SK-N-SH treated with all-trans-retinoic acid at 6 μM for 48 hours (cell line): ENCODE data around the gene CENPP.

Source experiments
- PATZ1 ChIP-seq: fragments of 250-450 bp; sonication (Bioruptor Pico); IDR thresholded peaks from 2 replicates; pipeline ENCODE4 v1.8.0; 2020; ENCODE audit warnings: mild to moderate bottlenecking, moderate library complexity, borderline replicate concordance
- POU6F1 ChIP-seq: fragments of 250-450 bp; sonication (Bioruptor Pico); IDR thresholded peaks from 2 replicates; pipeline ENCODE4 v1.8.0; 2021; ENCODE audit warnings: low read depth, mild to moderate bottlenecking, moderate library complexity, borderline replicate concordance
- RARB ChIP-seq: fragments of 250-450 bp; sonication (Bioruptor Pico); IDR thresholded peaks from 2 replicates; pipeline ENCODE4 v1.8.0; 2021; ENCODE audit warnings: mild to moderate bottlenecking, moderate library complexity
- TCF4 ChIP-seq: fragments of 250-450 bp; sonication (Bioruptor Pico); IDR thresholded peaks from 2 replicates; pipeline ENCODE4 v1.8.0; 2021; ENCODE audit warnings: mild to moderate bottlenecking, moderate library complexity, borderline replicate concordance

DNA sequence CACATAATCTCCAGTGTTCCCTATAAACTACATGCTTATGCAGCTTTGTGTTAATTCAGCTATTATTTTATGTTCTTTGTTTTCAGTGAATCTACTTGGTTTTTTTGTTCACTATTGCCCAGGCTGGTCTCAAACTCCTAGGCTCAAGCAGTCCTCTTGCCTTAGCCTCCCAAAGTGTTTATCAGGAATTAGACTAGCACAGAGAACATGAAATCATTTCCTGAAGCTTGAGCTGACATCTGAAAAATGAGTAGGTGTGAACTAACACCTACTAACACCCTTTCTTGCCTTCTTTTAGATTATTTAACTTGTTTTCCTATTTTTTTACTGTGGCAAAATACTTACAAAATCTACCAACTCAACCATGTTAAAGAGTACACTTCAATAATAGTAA, 25.0 kb downstream of the CENPP start:
- TF ChIP-seq TCF4 (CRISPR knock-in tag) = no peak
- TF ChIP-seq POU6F1 (CRISPR knock-in tag) = no peak
- no peak for TF ChIP-seq PATZ1 (CRISPR knock-in tag)
- TF ChIP-seq RARB (CRISPR knock-in tag) = no peak
